Measurements from ENCODE around the gene WNT10A.

WNT10A gene

GRCh38 chr2:218881744-218882460 is 1.2 kb downstream of the WNT10A start:
- no peaks in the 10 kb centered on the region for H3K79me2 ChIP-seq (ENCODE audit: control insufficient read depth, insufficient read depth, low read length, poor library complexity)
- no peaks in the 10 kb centered on the region for H3K79me1 ChIP-seq (ENCODE audit: low read length)
- H3K36me3 ChIP-seq (ENCODE audit: control insufficient read depth in 1 of 2, insufficient read depth in 2 of 2, low read length in 2 of 2) = no peaks in the 10 kb centered on the region
- H2BK12ac ChIP-seq (ENCODE audit: low read length) = no peak overlapping the region
- H4K12ac ChIP-seq (ENCODE audit: low read depth, low read length) = no peak overlapping the region
- peak overlapping the region; percentile 77 for H3K23ac ChIP-seq (ENCODE audit: low read length)
- no peak overlapping the region for H3K4me2 ChIP-seq (ENCODE audit: low read length)
- H2BK5ac ChIP-seq (ENCODE audit: low read depth, low read length, poor library complexity) = no peak overlapping the region
- H3K18ac ChIP-seq (ENCODE audit: low read length) = no peak overlapping the region
- no peak overlapping the region for H3K14ac ChIP-seq (ENCODE audit: low read length)
- peaks cover 60% of the 10 kb centered on the region for H3K27me3 ChIP-seq (ENCODE audit: insufficient read depth, low read length)
- no peak overlapping the region for H3K9ac ChIP-seq (ENCODE audit: low read length)
- H3K4me1 ChIP-seq (ENCODE audit: control insufficient read depth in 1 of 2, insufficient read depth in 2 of 2, low read length in 2 of 2) = peaks cover 24 to 27% of the 10 kb centered on the region in 2 experiments
- no peak overlapping the region for H3K27ac ChIP-seq (ENCODE audit: low read depth, low read length)
- no peak overlapping the region for H3K4me3 ChIP-seq (ENCODE audit: low read depth, low read length)
- no peak overlapping the region for H2AK5ac ChIP-seq (ENCODE audit: low read length)
- H3K4ac ChIP-seq (ENCODE audit: low read depth, low read length) = no peak overlapping the region
- DNase-seq = no peak
- H2AFZ ChIP-seq (ENCODE audit: insufficient read depth, low read length, poor library complexity) = no peak overlapping the region
- no peak overlapping the region for H2BK120ac ChIP-seq (ENCODE audit: insufficient read depth, low read length, poor library complexity)
- peaks cover 10% of the 10 kb centered on the region for H3K9me3 ChIP-seq (ENCODE audit: insufficient read depth, low read depth, low read length)
- H4K91ac ChIP-seq (ENCODE audit: low read depth, low read length) = no peak overlapping the region
- WGBS (ENCODE audit: extremely low coverage, insufficient coverage, insufficient read length) = no CpG with 5 or more reads among the region's 13 CpGs
- H4K8ac ChIP-seq (ENCODE audit: low read depth, low read length) = no peak overlapping the region

- H3K23ac ChIP-seq (ENCODE audit: low read length) = no peak overlapping the region
- peaks cover 10% of the 10 kb centered on the region for H3K9me3 ChIP-seq (ENCODE audit: insufficient read depth, low read depth, low read length)
- no peak overlapping the region for H3K4me2 ChIP-seq (ENCODE audit: low read length)
- H3K79me2 ChIP-seq (ENCODE audit: control insufficient read depth, insufficient read depth, low read length, poor library complexity) = no peaks in the 10 kb centered on the region
- no peak overlapping the region for H4K91ac ChIP-seq (ENCODE audit: low read depth, low read length)
- H3K9ac ChIP-seq (ENCODE audit: low read length) = no peak overlapping the region
- no peak overlapping the region for H4K8ac ChIP-seq (ENCODE audit: low read depth, low read length)
- H3K4me1 ChIP-seq (ENCODE audit: control insufficient read depth in 1 of 2, insufficient read depth in 2 of 2, low read length in 2 of 2) = peaks cover 22 to 23% of the 10 kb centered on the region in 2 experiments
- no peak overlapping the region for H3K27ac ChIP-seq (ENCODE audit: low read depth, low read length)
- H3K4ac ChIP-seq (ENCODE audit: low read depth, low read length) = no peak overlapping the region
- WGBS (ENCODE audit: extremely low coverage, insufficient coverage, insufficient read length) = no CpG with 5 or more reads among the region's 1 CpG
- no peak overlapping the region for H3K4me3 ChIP-seq (ENCODE audit: low read depth, low read length)
- H2AFZ ChIP-seq (ENCODE audit: insufficient read depth, low read length, poor library complexity) = no peak overlapping the region
- H3K14ac ChIP-seq (ENCODE audit: low read length) = no peak overlapping the region
- no peak overlapping the region for H2BK120ac ChIP-seq (ENCODE audit: insufficient read depth, low read length, poor library complexity)
- H3K36me3 ChIP-seq (ENCODE audit: control insufficient read depth in 1 of 2, insufficient read depth in 2 of 2, low read length in 2 of 2) = no peaks in the 10 kb centered on the region
- H4K12ac ChIP-seq (ENCODE audit: low read depth, low read length) = no peak overlapping the region
- no peak overlapping the region for H3K18ac ChIP-seq (ENCODE audit: low read length)
- no peak for DNase-seq
- H3K27me3 ChIP-seq (ENCODE audit: insufficient read depth, low read length) = peaks cover 62% of the 10 kb centered on the region
- H2BK12ac ChIP-seq (ENCODE audit: low read length) = no peak overlapping the region
- no peak overlapping the region for H2BK5ac ChIP-seq (ENCODE audit: low read depth, low read length, poor library complexity)
- no peaks in the 10 kb centered on the region for H3K79me1 ChIP-seq (ENCODE audit: low read length)
- no peak overlapping the region for H2AK5ac ChIP-seq (ENCODE audit: low read length)
Observed at GRCh38 chr2:218882461-218882816, 1.8 kb downstream of the WNT10A start.

- Histone ChIP-seq H3K18ac (ENCODE audit: low read length) (no peak overlapping the region), H3K36me3 (ENCODE audit: control insufficient read depth in 1 of 2, insufficient read depth in 2 of 2, low read length in 2 of 2) (no peaks in the 10 kb centered on the region), H3K79me2 (ENCODE audit: control insufficient read depth, insufficient read depth, low read length, poor library complexity) (no peaks in the 10 kb centered on the region), H3K4ac (ENCODE audit: low read depth, low read length) (no peak overlapping the region), H3K23ac (ENCODE audit: low read length) (no peak overlapping the region), H3K4me3 (ENCODE audit: low read depth, low read length) (no peak overlapping the region), H2AK5ac (ENCODE audit: low read length) (no peak overlapping the region), H2BK5ac (ENCODE audit: low read depth, low read length, poor library complexity) (no peak overlapping the region), H3K14ac (ENCODE audit: low read length) (no peak overlapping the region), H4K91ac (ENCODE audit: low read depth, low read length) (no peak overlapping the region), H3K79me1 (ENCODE audit: low read length) (no peaks in the 10 kb centered on the region), H3K27me3 (ENCODE audit: insufficient read depth, low read length) (peaks cover 63% of the 10 kb centered on the region), H2BK120ac (ENCODE audit: insufficient read depth, low read length, poor library complexity) (no peak overlapping the region), H3K4me1 (ENCODE audit: control insufficient read depth in 1 of 2, insufficient read depth in 2 of 2, low read length in 2 of 2) (peaks cover 18 to 20% of the 10 kb centered on the region in 2 experiments), H2AFZ (ENCODE audit: insufficient read depth, low read length, poor library complexity) (no peak overlapping the region), H3K9ac (ENCODE audit: low read length) (no peak overlapping the region), H4K12ac (ENCODE audit: low read depth, low read length) (no peak overlapping the region), H4K8ac (ENCODE audit: low read depth, low read length) (no peak overlapping the region), H3K27ac (ENCODE audit: low read depth, low read length) (no peak overlapping the region), H3K9me3 (ENCODE audit: insufficient read depth, low read depth, low read length) (peaks cover 10% of the 10 kb centered on the region), H3K4me2 (ENCODE audit: low read length) (no peak overlapping the region), H2BK12ac (ENCODE audit: low read length) (no peak overlapping the region)
- DNase-seq = no peak
- WGBS (ENCODE audit: extremely low coverage, insufficient coverage, insufficient read length) = no CpG with 5 or more reads among the region's 4 CpGs
Observed at GRCh38 chr2:218882866-218883366, 2.3 kb downstream of the WNT10A start.

- WGBS (ENCODE audit: extremely low coverage, insufficient coverage, insufficient read length) = no CpG with 5 or more reads among the region's 89 CpGs
- Histone ChIP-seq H3K36me3 (ENCODE audit: control insufficient read depth in 1 of 2, insufficient read depth in 2 of 2, low read length in 2 of 2) (no peaks in the 10 kb centered on the region), H3K9me3 (ENCODE audit: insufficient read depth, low read depth, low read length) (peaks cover 10% of the 10 kb centered on the region), H3K4ac (ENCODE audit: low read depth, low read length) (no peak overlapping the region), H3K14ac (ENCODE audit: low read length) (no peak overlapping the region), H3K79me2 (ENCODE audit: control insufficient read depth, insufficient read depth, low read length, poor library complexity) (no peaks in the 10 kb centered on the region), H3K4me3 (ENCODE audit: low read depth, low read length) (no peak overlapping the region), H2BK12ac (ENCODE audit: low read length) (no peak overlapping the region), H3K4me2 (ENCODE audit: low read length) (peak overlapping the region; percentile 50), H3K27me3 (ENCODE audit: insufficient read depth, low read length) (peaks cover 69% of the 10 kb centered on the region), H3K4me1 (ENCODE audit: control insufficient read depth in 1 of 2, insufficient read depth in 2 of 2, low read length in 2 of 2) (peaks cover 14 to 16% of the 10 kb centered on the region in 2 experiments), H2AFZ (ENCODE audit: insufficient read depth, low read length, poor library complexity) (no peak overlapping the region), H3K18ac (ENCODE audit: low read length) (no peak overlapping the region), H2BK120ac (ENCODE audit: insufficient read depth, low read length, poor library complexity) (no peak overlapping the region), H2AK5ac (ENCODE audit: low read length) (no peak overlapping the region), H3K23ac (ENCODE audit: low read length) (no peak overlapping the region), H2BK5ac (ENCODE audit: low read depth, low read length, poor library complexity) (no peak overlapping the region), H3K27ac (ENCODE audit: low read depth, low read length) (no peak overlapping the region), H4K12ac (ENCODE audit: low read depth, low read length) (no peak overlapping the region), H3K79me1 (ENCODE audit: low read length) (no peaks in the 10 kb centered on the region), H3K9ac (ENCODE audit: low read length) (no peak overlapping the region), H4K8ac (ENCODE audit: low read depth, low read length) (no peak overlapping the region), H4K91ac (ENCODE audit: low read depth, low read length) (no peak overlapping the region)
- DNase-seq = peak in 1 of 2 donors; percentile 39
Observed at GRCh38 chr2:218883491-218884490, 3.1 kb downstream of the WNT10A start.

Data from trophoblast cell (in vitro differentiated cells and primary cell).